Activated CD4-positive, alpha-beta T cell treated with anti-CD3 and anti-CD28 coated beads, Interleukin-2, amount 50 U/mL, for 24 hours (primary cell): ENCODE measurements around the gene FRMD4A.

Source experiments
- DNase-seq, 2 donors: peaks; one replicate each; pipeline ENCODE4 v3.0.0-alpha.2; 2020; ENCODE audit warnings: low read depth in 1 of 2, low spot score in 1 of 2

Gene FRMD4A

GRCh38 chr10:14330388-14331061 lies at the start of gene FRMD4A:
FRMD4A (minus strand) TSS chr10:14330924.
- DNase-seq: no peak

DNA sequence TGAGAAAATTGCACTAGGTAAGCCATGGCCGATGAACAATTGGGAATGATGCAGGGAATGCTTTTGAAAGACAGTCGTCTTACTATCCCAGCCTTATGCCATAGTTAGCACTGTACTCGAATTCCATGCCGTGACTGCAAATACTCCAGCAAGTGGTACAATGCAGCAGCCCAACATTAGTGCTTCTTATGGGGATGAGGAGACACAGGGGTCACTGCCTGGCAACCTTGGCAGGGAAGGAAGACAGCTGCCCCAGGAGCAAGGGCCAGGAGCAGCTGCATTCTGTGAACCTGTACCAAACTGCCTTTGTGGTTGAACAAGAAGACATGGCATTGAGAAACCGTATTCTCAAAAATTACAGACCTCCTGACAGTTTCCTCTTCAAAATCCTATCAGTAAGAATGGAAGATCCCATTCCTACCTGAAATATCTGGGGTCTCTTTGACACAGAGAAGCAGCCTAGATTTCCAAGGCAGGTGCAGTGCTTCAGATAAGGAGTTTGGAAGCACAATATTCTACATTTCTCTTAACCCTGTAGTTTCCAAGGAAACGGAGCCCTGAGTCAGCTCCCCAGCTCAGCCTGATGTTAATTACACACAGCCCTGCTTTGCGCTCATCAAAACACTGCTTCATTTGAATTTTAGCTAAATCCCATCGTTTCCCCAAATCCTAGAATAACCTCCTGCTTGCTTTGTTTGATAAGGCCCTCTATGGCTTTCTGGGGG lies 49.0 kb upstream of the FRMD4A start:
- no peak for DNase-seq

GRCh38 chr10:14378387-14378960 lies 47.8 kb upstream of the FRMD4A start:
- DNase-seq: no peak

GRCh38 chr10:14377591-14378175 lies 47.0 kb upstream of the FRMD4A start:
- DNase-seq: no peak

- no peak for DNase-seq
Measured at GRCh38 chr10:14374745-14375445, 44.2 kb upstream of the FRMD4A start.

DNA sequence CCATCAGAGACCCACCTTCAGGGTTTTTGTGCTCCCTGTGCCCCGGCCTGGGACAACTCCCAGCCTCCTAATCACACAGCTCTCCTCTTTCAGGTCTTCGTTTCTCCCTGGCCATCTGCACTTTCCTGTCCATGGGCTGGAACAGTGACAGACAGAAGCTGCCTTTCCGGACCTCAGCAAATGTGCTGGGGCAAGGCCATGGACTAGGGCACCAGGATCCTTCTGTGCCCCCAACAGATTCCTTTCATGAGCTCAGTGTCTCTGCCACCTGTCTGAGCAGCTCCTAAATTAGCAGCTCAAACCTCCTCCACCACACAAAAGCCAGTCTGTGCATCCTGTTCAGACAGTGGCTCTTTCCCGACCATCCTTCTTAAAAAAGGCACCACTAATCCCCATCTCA lies 41.9 kb upstream of the FRMD4A start:
- no peak for DNase-seq

DNA sequence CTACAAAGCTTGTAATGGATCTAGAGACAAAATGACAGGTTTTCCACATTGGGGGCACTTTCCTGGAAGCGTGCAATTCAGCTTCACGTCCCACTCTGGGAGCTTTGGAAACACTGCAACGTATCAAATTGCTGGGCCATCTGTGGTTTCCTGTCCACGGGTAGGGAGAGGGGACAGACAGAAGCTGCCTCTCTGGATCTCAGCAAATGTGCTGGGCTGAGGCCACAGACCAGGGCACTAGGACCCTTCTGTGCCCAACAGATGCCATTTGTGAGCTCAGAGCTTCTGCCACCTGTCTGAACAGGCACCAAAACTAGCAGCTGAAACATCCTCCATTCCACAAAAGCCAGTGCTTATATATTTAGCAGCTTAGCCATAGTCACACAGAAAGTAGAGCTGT lies 40.9 kb upstream of the FRMD4A start:
- no peak for DNase-seq

DNA sequence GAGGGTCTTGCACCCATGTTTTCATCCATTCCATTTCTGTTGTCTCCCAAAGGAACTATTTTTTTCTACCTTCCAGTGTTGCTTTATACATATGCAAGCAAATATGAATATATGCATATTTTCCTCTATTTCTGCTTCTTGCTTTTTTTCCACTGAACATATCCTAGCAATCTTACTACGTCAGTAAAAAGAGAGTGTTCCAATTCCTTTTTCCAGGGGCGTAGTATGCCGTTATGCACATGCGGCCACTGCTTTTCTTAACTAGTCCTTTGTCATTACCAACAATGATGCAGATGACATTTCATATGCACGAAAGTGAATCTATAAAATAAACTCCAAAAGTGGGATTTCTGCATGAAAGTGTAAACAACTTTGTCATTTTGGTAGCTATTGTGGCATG lies 40.2 kb upstream of the FRMD4A start:
- no peak for DNase-seq

DNA sequence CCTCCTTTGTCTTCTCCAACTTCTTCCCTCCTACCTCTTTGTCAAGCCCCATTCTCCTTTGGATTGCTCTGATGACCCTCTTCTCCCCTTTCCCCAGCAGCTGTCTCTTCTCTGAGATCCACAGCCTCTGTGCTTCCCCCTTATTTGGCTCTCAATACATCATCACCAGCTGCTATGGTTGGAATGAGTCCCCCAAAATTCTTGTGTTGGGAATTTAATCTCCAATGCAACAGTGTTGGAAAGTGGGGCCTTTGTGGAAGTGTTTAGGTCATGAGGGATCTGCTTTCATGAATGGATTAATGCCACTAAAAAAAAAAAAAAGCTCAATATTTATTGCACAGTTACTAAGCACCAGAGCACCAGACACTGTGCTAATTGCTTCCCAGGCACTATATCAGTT lies 39.2 kb upstream of the FRMD4A start:
- no peak for DNase-seq

DNA sequence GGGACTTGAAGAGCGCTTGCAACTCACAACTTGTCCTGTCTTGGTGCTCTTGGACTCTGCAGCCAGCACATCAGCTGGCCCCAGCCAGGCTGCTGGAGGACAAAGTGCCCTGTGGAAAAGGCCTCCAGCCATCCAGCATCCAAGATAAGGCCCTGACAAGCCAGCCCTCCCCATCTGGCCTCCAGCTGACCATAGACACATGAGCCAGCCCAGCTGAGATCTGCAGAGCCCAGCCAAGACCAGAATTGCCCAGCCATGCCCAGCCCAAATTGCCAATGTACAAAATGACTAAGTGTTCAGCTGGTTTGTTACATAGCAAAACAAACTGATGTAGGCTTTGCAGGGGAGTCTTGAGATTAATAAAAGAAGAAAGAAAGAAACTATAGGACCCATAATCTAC lies 36.0 kb upstream of the FRMD4A start:
- DNase-seq: no peak

- DNase-seq: no peak
Measured at GRCh38 chr10:14365266-14365665, 34.5 kb upstream of the FRMD4A start.

- no peak for DNase-seq
Measured at GRCh38 chr10:14362104-14362503, 31.4 kb upstream of the FRMD4A start.

DNA sequence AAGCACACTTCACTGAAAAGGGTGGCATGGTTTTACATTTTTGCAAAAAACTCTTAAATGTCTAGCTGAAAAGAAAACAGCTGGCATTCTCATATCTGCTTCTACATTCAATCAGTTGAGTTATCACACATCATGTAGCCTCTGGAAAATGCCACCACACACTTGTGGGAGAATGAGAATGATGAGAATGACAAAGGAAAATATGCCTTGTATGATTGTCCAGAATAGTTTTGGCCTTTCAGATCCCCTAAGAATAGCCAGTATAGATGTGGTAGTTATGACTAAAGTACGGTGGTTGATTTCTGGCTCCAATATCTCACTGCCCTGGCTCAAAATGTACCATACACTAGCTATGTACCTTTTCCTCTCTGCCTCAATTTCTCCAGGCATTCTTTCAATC lies 30.2 kb upstream of the FRMD4A start:
- DNase-seq: no peak

- no peak for DNase-seq
Measured at GRCh38 chr10:14360515-14360914, 29.8 kb upstream of the FRMD4A start.

DNA sequence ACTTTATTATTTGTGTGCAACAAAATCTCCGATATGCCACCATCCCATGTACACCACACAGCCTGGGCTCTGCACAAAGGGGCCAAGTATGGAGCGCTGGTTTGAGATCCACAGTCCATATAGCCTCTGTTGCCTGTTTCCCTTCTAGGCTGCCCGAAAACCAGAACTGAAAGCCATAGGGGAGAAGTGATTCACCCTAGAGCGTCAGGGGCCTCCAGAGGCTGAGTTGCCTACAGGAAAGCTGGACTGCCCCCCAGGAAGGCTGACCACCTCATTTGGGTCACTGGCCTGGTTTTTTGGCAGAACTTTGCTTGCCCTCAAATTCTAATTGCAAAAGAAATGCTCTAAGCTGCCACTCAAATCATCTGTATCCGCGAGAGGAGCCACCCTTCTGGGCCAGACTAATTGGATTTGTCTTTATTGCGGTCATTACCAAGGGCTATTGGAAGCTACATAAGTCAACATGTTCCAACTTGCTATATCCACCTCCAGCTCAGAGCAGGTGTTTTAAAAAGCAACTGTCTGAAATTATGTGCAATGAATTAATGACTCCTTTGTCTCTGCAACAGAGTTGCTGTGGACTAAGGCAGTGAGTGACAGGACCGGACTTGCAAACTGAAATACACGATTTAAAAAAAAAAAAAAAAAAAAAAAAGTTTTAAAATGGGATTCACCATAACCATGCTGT lies 28.3 kb upstream of the FRMD4A start:
- no peak for DNase-seq

GRCh38 chr10:14356921-14357320 lies 26.2 kb upstream of the FRMD4A start:
- no peak for DNase-seq

DNA sequence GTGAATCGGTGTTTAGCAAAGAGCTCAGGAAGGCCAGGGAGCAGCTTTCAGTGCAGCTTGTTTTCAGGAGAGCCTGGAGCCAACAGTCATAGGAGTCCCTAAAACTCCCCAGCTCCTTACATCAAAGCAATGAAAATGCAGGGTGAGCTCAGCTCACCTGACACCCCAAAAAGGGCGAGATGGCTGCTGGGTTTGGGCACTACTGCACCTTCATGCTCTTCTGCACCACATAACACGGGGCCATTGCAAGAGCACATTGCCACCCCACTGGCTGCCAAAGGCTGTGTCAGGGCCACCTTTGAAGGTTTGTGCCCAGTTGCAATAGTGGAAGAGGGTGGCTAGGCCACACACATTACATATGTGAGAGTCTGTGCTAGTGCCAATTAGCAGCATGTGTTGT lies 25.0 kb upstream of the FRMD4A start:
- no peak for DNase-seq

- DNase-seq: no peak
Measured at GRCh38 chr10:14353291-14353913, 22.7 kb upstream of the FRMD4A start.

GRCh38 chr10:14350006-14350405 lies 19.3 kb upstream of the FRMD4A start:
- DNase-seq: no peak

GRCh38 chr10:14349081-14349480 lies 18.4 kb upstream of the FRMD4A start:
- no peak for DNase-seq

DNA sequence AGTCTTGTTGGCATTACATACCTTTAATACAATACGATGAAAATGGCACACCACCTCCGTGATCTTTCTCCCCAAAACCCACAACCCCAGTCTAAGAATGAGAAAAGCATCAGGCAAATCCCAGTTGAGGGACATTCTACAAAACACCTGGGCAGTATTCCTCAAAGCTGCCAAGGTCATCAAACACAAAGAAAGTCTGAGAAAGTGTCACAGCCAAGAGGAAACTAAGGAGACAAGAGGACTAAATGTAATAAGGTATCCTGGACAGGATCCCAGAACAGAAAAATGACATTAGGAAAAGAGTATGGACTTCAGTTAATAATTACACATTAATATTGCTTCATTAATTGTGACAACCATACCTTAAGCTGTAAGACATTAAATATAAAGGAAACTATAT lies 14.5 kb upstream of the FRMD4A start:
- DNase-seq: no peak
